Mucosa of descending colon (tissue), 3 donors: ENCODE data around the gene CFAP61. TPM values are rescaled to one million over a fixed set of nuclear protein-coding genes. Genes with fewer than 3 reads are reported as not detected.

Experiments used
- ATAC-seq: fragments of 200-7000 bp; cut with Tn5 transposase; one replicate; pipeline ENCODE4 v1.9.1; 2020; ENCODE audit warnings: mild to moderate bottlenecking, moderate library complexity
- DNase-seq, 3 donors: peaks; one replicate each; pipeline ENCODE4 v3.0.0-alpha.2; 2020
- H3K36me3 ChIP-seq: fragments of 200-600 bp; one replicate; pipeline ENCODE4 v1.8.0; 2021; ENCODE audit warnings: low read depth, mild to moderate bottlenecking
- H3K4me1 ChIP-seq: fragments of 200-600 bp; one replicate; pipeline ENCODE4 v1.8.0; 2021; ENCODE audit warnings: low read depth, mild to moderate bottlenecking
- H3K4me3 ChIP-seq: fragments of 200-600 bp; one replicate; pipeline ENCODE4 v1.8.0; 2021; ENCODE audit warnings: mild to moderate bottlenecking
- H3K9me3 ChIP-seq: fragments of 200-600 bp; one replicate; pipeline ENCODE4 v1.8.0; 2021; ENCODE audit warnings: mild to moderate bottlenecking
- intact Hi-C, 2 donors: fragments of 100-400 bp; cut with DNase I in 1 of 2; cut with micrococcal nuclease in 1 of 2; formaldehyde crosslinking; loops; one replicate each; pipeline versions ENCODE4 v1.11.0 to v1.11.1; 2022; cut with DNase I, micrococcal nuclease
- total RNA-seq, 3 donors: library from RNA; stranded (reverse); fragmentation: NEBNext Ultra II Directional in 2 of 3; extraction: Animal tissue kit (Norgen Biotek cat#: 25700) in 2 of 3; gene quantifications; one replicate each; pipeline versions ENCODE4 v1.2.1 to v1.2.4, GENCODE V29; 2021 to 2023
- TF ChIP-seq, protein P1 (sequence below): fragments of 200-600 bp; IDR thresholded peaks from one replicate; pipeline ENCODE4 v1.8.0; 2022; ENCODE audit warnings: antibody characterized with exemption, mild to moderate bottlenecking
- donor health status: DM: no; HTN: no; CAD: no; lungs with moderate emphysema.
- donor health status: DM: no; HTN: no; CAD: no.
- donor health status: DM: no; HTN: yes; CAD: no.

CFAP61 gene
- total RNA-seq, 3 donors from 2014 or later: 0.35 to 0.79 TPM; not detected in 1

DNA sequence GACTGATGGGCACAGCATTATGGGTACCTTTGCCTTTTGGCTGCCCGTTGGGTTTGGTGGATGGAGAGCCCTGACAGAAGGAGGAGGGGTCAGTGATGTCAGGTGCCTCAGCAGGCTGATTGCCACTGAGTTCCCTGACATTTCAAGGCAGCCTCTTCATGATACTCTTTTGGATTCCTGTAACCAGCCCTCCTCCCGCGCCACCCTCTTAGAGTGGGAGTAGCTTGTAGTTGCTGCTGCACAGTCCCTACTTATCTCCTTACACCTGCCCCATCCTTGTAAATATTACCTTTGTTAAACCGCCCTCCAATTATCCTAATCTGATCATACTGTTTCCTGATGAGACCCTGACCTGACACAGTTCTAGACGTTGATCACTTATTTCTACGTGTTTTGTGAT, 140.0 kb downstream of the CFAP61 start:
- intact Hi-C loops: no loop called here
- Histone ChIP-seq H3K4me1 (no peaks in the 10 kb centered on the region), H3K36me3 (no peaks in the 10 kb centered on the region), H3K4me3 (no peak overlapping the region), H3K9me3 (no peaks in the 10 kb centered on the region)
- DNase-seq (no peak), ATAC-seq (no peak)
- TF ChIP-seq, protein P1, sequence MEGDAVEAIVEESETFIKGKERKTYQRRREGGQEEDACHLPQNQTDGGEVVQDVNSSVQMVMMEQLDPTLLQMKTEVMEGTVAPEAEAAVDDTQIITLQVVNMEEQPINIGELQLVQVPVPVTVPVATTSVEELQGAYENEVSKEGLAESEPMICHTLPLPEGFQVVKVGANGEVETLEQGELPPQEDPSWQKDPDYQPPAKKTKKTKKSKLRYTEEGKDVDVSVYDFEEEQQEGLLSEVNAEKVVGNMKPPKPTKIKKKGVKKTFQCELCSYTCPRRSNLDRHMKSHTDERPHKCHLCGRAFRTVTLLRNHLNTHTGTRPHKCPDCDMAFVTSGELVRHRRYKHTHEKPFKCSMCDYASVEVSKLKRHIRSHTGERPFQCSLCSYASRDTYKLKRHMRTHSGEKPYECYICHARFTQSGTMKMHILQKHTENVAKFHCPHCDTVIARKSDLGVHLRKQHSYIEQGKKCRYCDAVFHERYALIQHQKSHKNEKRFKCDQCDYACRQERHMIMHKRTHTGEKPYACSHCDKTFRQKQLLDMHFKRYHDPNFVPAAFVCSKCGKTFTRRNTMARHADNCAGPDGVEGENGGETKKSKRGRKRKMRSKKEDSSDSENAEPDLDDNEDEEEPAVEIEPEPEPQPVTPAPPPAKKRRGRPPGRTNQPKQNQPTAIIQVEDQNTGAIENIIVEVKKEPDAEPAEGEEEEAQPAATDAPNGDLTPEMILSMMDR: no peak

- no peak for ATAC-seq
- TF ChIP-seq, protein P1: no peak
- Histone ChIP-seq H3K4me3 (no peak overlapping the region), H3K4me1 (no peaks in the 10 kb centered on the region), H3K36me3 (no peaks in the 10 kb centered on the region), H3K9me3 (no peaks in the 10 kb centered on the region)
- intact Hi-C loops: no loop called here
- no peak for DNase-seq
Observed at GRCh38 chr20:20195021-20195705, 142.8 kb downstream of the CFAP61 start.

DNA sequence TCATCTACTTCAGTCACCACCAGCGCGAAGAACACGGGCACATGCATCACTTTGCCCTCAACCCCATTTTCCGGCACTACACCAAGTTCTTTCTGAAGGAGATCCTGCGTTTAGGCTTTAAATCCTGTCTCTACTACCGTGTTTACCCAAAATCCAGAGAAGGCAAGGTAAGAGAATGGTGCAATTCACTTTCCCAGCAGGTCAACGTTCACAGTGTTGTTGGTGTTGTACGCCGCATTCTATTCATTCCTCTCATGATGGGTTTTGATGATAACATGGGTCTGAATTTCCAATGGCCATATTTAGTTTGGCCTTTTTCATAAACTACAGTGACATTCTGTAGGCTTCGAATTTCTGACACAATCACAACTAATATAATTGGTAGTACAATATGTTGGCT, 144.3 kb downstream of the CFAP61 start:
- TF ChIP-seq, protein P1: no peak
- Histone ChIP-seq H3K4me1 (no peaks in the 10 kb centered on the region), H3K36me3 (no peaks in the 10 kb centered on the region), H3K9me3 (no peaks in the 10 kb centered on the region), H3K4me3 (no peak overlapping the region)
- ATAC-seq (no peak), DNase-seq (no peak)
- intact Hi-C loops: no loop called here

- H3K36me3 ChIP-seq: no peaks in the 10 kb centered on the region
Observed at GRCh38 chr20:20198011-20198410, 145.7 kb downstream of the CFAP61 start.

DNA sequence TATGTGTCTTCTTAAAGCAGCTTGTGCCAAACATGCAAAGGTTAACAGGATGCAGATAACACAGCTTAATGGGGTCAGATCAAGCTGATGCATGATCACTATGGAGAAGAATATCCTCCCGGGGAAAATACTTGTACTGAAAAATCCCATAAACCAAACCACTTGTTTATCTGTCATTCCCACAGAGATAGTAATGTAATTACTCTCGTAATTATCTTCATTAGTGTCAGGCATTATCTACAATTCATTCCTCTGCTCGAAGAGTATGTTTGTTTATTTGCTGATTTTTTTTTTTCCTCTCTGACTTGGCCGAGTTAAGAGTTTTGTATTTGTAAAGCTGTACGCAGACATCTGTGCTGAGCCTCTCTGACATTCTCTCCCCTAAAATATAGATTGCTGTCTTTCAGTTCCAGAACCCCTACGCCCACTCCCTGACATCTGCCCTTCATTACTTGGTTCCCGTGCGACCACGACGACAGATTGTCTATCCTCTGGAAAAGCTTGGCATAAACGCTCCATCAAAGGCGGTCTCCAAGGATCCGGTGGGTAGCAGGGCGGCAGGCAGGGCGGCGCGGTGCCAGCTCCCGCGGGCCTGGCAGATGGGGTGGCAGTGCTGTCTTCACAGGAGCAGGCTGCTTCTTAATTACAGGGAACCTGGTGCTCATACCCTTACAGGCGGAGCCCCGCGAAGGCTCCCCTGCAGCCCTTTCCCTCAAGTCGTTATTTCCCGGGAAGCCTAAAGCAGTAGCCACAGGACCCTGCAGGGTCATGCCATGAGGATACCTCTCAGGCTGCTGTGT, 147.2 kb downstream of the CFAP61 start:
- Histone ChIP-seq H3K4me3 (no peak overlapping the region), H3K4me1 (no peaks in the 10 kb centered on the region), H3K9me3 (no peaks in the 10 kb centered on the region), H3K36me3 (no peaks in the 10 kb centered on the region)
- DNase-seq (no peak), ATAC-seq (no peak)
- TF ChIP-seq, protein P1: no peak
- intact Hi-C loops: no loop called here

More at GRCh38 chr20:20198011-20198410, 145.7 kb downstream of the CFAP61 start:
- ATAC-seq: no peak
- Histone ChIP-seq H3K9me3 (no peaks in the 10 kb centered on the region), H3K4me1 (no peaks in the 10 kb centered on the region), H3K4me3 (no peak overlapping the region)
- TF ChIP-seq, protein P1: no peak
- no peak for DNase-seq
- intact Hi-C loops: no loop called here
